Adrenal gland (tissue), 12 donors: ENCODE results near the gene TULP4. TPM values are rescaled to one million over a fixed set of nuclear protein-coding genes. Genes with fewer than 3 reads are reported as not detected.

Experiments used
- DNase-seq, 7 donors: peaks; one replicate each; pipeline ENCODE4 v3.0.0-alpha.2; 2019 to 2020
- H3K27ac ChIP-seq, 5 donors: fragments of 200-600 bp; sonication (generic) in 4 of 5; 1 replicate in 3 of 5; 2 replicates in 2 of 5; pipeline versions ENCODE4 v1.5.1 to v1.8.0; 2016 to 2020; ENCODE audit warnings: mild to moderate bottlenecking in 1 of 5
- H3K27me3 ChIP-seq: fragments of 200-600 bp; 2 replicates; pipeline ENCODE4 v1.8.0; 2021
- H3K36me3 ChIP-seq, 2 donors: fragments of 200-600 bp; replicated peaks in 1 of 2; 1 replicate in 1 of 2; 2 replicates in 1 of 2; pipeline versions ENCODE4 v1.5.1 to v1.8.0; 2018 to 2022
- H3K4me1 ChIP-seq, 2 donors: fragments of 200-600 bp; replicated peaks in 1 of 2; 1 replicate in 1 of 2; 2 replicates in 1 of 2; pipeline versions ENCODE4 v1.5.1 to v1.8.0; 2018 to 2021
- H3K4me3 ChIP-seq, 4 donors: fragments of 200-600 bp; sonication (generic) in 3 of 4; one replicate each; pipeline ENCODE4 v1.5.1; 2016 to 2018
- H3K9me3 ChIP-seq, 3 donors: fragments of 200-600 bp; sonication (generic) in 1 of 3; replicated peaks in 1 of 3; 1 replicate in 2 of 3; 2 replicates in 1 of 3; pipeline versions ENCODE4 v1.5.1 to v1.8.0; 2016 to 2021
- CTCF ChIP-seq, 6 experiments: fragments of 450-650 bp in 4 of 6; fragments of 200-600 bp in 2 of 6; sonication (generic) in 1 of 6; IDR thresholded peaks; 1 replicate in 5 of 6; 2 replicates in 1 of 6; pipeline versions ENCODE4 v1.5.1 to v1.8.0; 2016 to 2021; ENCODE audit warnings: antibody characterized with exemption in 6 of 6, mild to moderate bottlenecking in 2 of 6, moderate library complexity in 1 of 6
- POLR2A ChIP-seq, 2 donors: fragments of 450-650 bp; IDR thresholded peaks; one replicate each; pipeline ENCODE4 v1.6.1; 2017; ENCODE audit warnings: antibody characterized with exemption in 2 of 2, mild to moderate bottlenecking in 2 of 2, moderate library complexity in 1 of 2
- WGBS, 4 donors: extraction: QIAGEN DNeasy Blood & Tissue Kit in 2 of 4; methylation state at CpG; one replicate each; pipeline versions ENCODE4 v1.1.5 to v1.1.7; 2013 to 2017; 5-methylcytosine and 5-hydroxymethylcytosine counted together
- intact Hi-C, 2 donors: fragments of 100-400 bp; cut with DNase I; formaldehyde crosslinking; loops; one replicate each; pipeline versions ENCODE4 v1.14.1 to v1.15.0; 2022 to 2023
- polyA plus RNA-seq, 3 donors: library from polyadenylated mRNA; stranded (reverse); fragments of 200-250 nt in 2 of 3; fragments of 350-450 nt in 1 of 3; fragmentation: Illumina TruSeq in 1 of 3; extraction: RNeasy Lipid Tissue Mini Kit (QIAGEN cat#74804) in 1 of 3; gene quantifications; one replicate each; pipeline ENCODE4 v1.2.3, GENCODE V29; 2013 to 2014
- total RNA-seq, 9 donors: library from RNA; depleted of rRNA in 4 of 9; stranded (reverse); fragments of >200 nt in 4 of 9; fragments of 120-200 nt in 1 of 9; fragmentation: NEBNext Ultra II Directional in 1 of 9; extraction: Animal tissue kit (Norgen Biotek cat#: 25700) in 1 of 9; gene quantifications; one replicate each; pipeline versions ENCODE4 v1.1.0 to v1.2.4, GENCODE V29; 2013 to 2023
- donor health status: healthy with polysubstance abuse.
- donor health status: Bipolar disorder and iron deficiency.
- donor health status: DM: yes; HTN: yes; CAD: no.
- donor health status: DM: no; HTN: no; CAD: no.
- donor health status: DM: no; HTN: no; CAD: no.
- donor health status: DM: yes; HTN: yes; CAD: no.

The TULP4 gene
- total and polyA plus RNA-seq, 12 donors = 1.9 to 89.6 (median 61.4) TPM

- no peaks in the 10 kb centered on the region for H3K4me1 ChIP-seq
- no peak overlapping the region for H3K4me3 ChIP-seq
- H3K27me3 ChIP-seq = no peaks in the 10 kb centered on the region
- H3K36me3 ChIP-seq = peaks cover 0 to 13% of the 10 kb centered on the region in 2 donors
- 95 to 98% (median 95%) methylated on average over 15 to 20 of the region's 20 CpGs for WGBS, 4 donors
- TF ChIP-seq POLR2A (IDR thresholded peaks at IDR 0.05) (no peak), CTCF (IDR thresholded peaks at IDR 0.05) (no peak)
- no peaks in the 10 kb centered on the region for H3K9me3 ChIP-seq
- intact Hi-C loops = no loop called here
- H3K27ac ChIP-seq = no peak overlapping the region
- no peak for DNase-seq
Measured at GRCh38 chr6:158480989-158481388, 168.7 kb downstream of the TULP4 start.

GRCh38 chr6:158481690-158482473 lies 169.6 kb downstream of the TULP4 start:
- TF ChIP-seq CTCF (IDR thresholded peaks at IDR 0.05) = no peak
- 87 to 95% (median 90%) methylated on average over 12 of the region's 12 CpGs for WGBS, 4 donors
- no peaks in the 10 kb centered on the region for H3K9me3 ChIP-seq
- H3K4me3 ChIP-seq = no peak overlapping the region
- H3K4me1 ChIP-seq = no peaks in the 10 kb centered on the region
- no peak for DNase-seq
- intact Hi-C loops = no loop called here
- no peaks in the 10 kb centered on the region for H3K27me3 ChIP-seq
- H3K36me3 ChIP-seq = peaks cover 0 to 13% of the 10 kb centered on the region in 2 donors
- no peak overlapping the region for H3K27ac ChIP-seq

GRCh38 chr6:158485431-158485830 lies 173.2 kb downstream of the TULP4 start:
- intact Hi-C loops = no loop called here
- H3K36me3 ChIP-seq = peaks cover 0 to 7% of the 10 kb centered on the region in 2 donors
- no peaks in the 10 kb centered on the region for H3K4me1 ChIP-seq
- TF ChIP-seq CTCF (IDR thresholded peaks at IDR 0.05) (no peak), POLR2A (IDR thresholded peaks at IDR 0.05) (no peak)
- H3K27me3 ChIP-seq = no peaks in the 10 kb centered on the region
- H3K9me3 ChIP-seq = no peaks in the 10 kb centered on the region
- WGBS, 4 donors = 95 to 97% (median 96%) methylated on average over 2 of the region's 2 CpGs
- H3K27ac ChIP-seq = no peak overlapping the region
- DNase-seq = no peak
- H3K4me3 ChIP-seq = no peak overlapping the region

GRCh38 chr6:158487495-158487894 lies 175.2 kb downstream of the TULP4 start:
- Histone ChIP-seq H3K4me1 (no peaks in the 10 kb centered on the region), H3K9me3 (no peaks in the 10 kb centered on the region), H3K4me3 (no peak overlapping the region), H3K27ac (no peak overlapping the region), H3K27me3 (no peaks in the 10 kb centered on the region), H3K36me3 (no peaks in the 10 kb centered on the region)
- TF ChIP-seq POLR2A (IDR thresholded peaks at IDR 0.05) = no peak
- no peak for TF ChIP-seq CTCF (IDR thresholded peaks at IDR 0.05)
- intact Hi-C loops = no loop called here
- WGBS, 4 donors = 93 to 99% (median 96%) methylated on average over 5 of the region's 5 CpGs
- no peak for DNase-seq
